DND-41 (cell line): Measurements from ENCODE around the gene FAM161A.
"Not testable (repeated sequence)": the region's sequence is repeated elsewhere in the genome, so short reads cannot be mapped to it uniquely, and the experiment has no call there.

Experiments
- ATAC-seq: fragments of 200-7000 bp; cut with Tn5 transposase; 3 replicates; pipeline ENCODE4 v1.9.1; 2021; ENCODE audit warnings: low read depth; ENCODE audit not compliant: insufficient read depth
- DNase-seq: peaks from one replicate; pipeline ENCODE4 v3.0.0-alpha.2; 2020
- H2AFZ ChIP-seq: 2 replicates; pipeline ENCODE4 v1.6.0; 2012; ENCODE audit warnings: low read depth, low read length
- H3K27ac ChIP-seq: 2 replicates; pipeline ENCODE4 v1.5.1; 2012; ENCODE audit warnings: low read length, inconsistent platforms
- H3K27me3 ChIP-seq: fragments of 200-600 bp; sonication (generic); 2 replicates; pipeline ENCODE4 v1.6.0; 2012; ENCODE audit warnings: low read length, mild to moderate bottlenecking, inconsistent platforms; ENCODE audit not compliant: insufficient read depth, poor library complexity
- H3K36me3 ChIP-seq: 2 replicates; pipeline ENCODE4 v1.5.1; 2012; ENCODE audit warnings: low read length, inconsistent platforms; ENCODE audit not compliant: insufficient read depth
- H3K4me1 ChIP-seq: 2 replicates; pipeline ENCODE4 v1.5.1; 2012; ENCODE audit warnings: mild to moderate bottlenecking, low read length; ENCODE audit not compliant: insufficient read depth
- H3K4me2 ChIP-seq: 2 replicates; pipeline ENCODE4 v1.6.0; 2012; ENCODE audit warnings: mild to moderate bottlenecking, moderate library complexity, low read length, inconsistent platforms; ENCODE audit not compliant: insufficient read depth
- H3K4me3 ChIP-seq, 2 experiments: fragments of 200-600 bp in 1 of 2; shearing (Covaris generic) in 1 of 2; 2 replicates each; pipeline ENCODE4 v1.5.1; 2012 to 2016; ENCODE audit warnings: inconsistent platforms in 2 of 2, low read length in 2 of 2, mild to moderate bottlenecking in 2 of 2, low read depth in 1 of 2, moderate library complexity in 1 of 2
- H3K79me2 ChIP-seq: 2 replicates; pipeline ENCODE4 v1.6.0; 2012; ENCODE audit warnings: low read length, inconsistent platforms; ENCODE audit not compliant: insufficient read depth
- H3K9ac ChIP-seq: 2 replicates; pipeline ENCODE4 v1.6.0; 2012; ENCODE audit warnings: low read depth, mild to moderate bottlenecking, inconsistent platforms, low read length, moderate library complexity
- H3K9me3 ChIP-seq: 2 replicates; pipeline ENCODE4 v1.5.1; 2012; ENCODE audit warnings: low read length, moderate library complexity, mild to moderate bottlenecking, inconsistent platforms; ENCODE audit not compliant: insufficient read depth, severe bottlenecking
- H4K20me1 ChIP-seq: 2 replicates; pipeline ENCODE4 v1.6.0; 2012; ENCODE audit warnings: low read length; ENCODE audit not compliant: insufficient read depth
- CTCF ChIP-seq: IDR thresholded peaks from 2 replicates; pipeline ENCODE4 v1.5.1; 2012; ENCODE audit warnings: borderline replicate concordance, low read length, moderate library complexity, mild to moderate bottlenecking; ENCODE audit not compliant: poor library complexity, severe bottlenecking; ENCODE audit errors: extremely low read depth
- EZH2 ChIP-seq: IDR thresholded peaks from 3 replicates; pipeline ENCODE4 v1.6.1; 2012; ENCODE audit warnings: borderline replicate concordance, low read depth, mild to moderate bottlenecking, moderate library complexity, low read length, inconsistent platforms; ENCODE audit not compliant: severe bottlenecking

The FAM161A gene

GRCh38 chr2:61807036-61807757 lies 46.7 kb downstream of the FAM161A start:
- H3K4me3 ChIP-seq, result no peak overlapping the region
- TF ChIP-seq CTCF, result no peak
- H2AFZ ChIP-seq, result no peak overlapping the region
- no peaks in the 10 kb centered on the region for H3K79me2 ChIP-seq
- no peak overlapping the region for H3K4me2 ChIP-seq
- H3K27ac ChIP-seq, result no peak overlapping the region
- no peaks in the 10 kb centered on the region for H3K9me3 ChIP-seq
- H4K20me1 ChIP-seq, result no peaks in the 10 kb centered on the region
- no peaks in the 10 kb centered on the region for H3K27me3 ChIP-seq
- H3K4me1 ChIP-seq, result no peaks in the 10 kb centered on the region
- DNase-seq (no peak), ATAC-seq (no peak)
- no peak overlapping the region for H3K9ac ChIP-seq
- H3K36me3 ChIP-seq, result no peaks in the 10 kb centered on the region

DNA sequence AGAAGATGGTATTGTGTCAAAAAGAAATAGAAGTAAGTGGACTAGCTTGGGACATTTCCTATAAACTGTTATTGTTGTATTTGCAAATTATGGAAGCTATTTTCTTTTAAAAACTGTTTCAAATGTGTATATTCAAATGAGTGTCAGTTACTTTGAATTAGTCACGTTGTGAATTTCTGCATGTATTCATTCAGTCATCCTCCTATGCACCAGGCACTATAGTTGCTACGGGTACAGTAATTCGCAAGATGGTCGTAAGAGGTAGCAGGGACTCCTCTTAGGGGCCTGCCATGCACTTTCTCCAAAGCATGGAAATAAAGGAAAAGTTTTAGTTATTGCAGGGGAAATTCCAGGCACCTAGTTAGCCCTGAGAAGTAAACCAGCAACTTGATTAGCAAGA lies 51.3 kb downstream of the FAM161A start:
- H3K9me3 ChIP-seq, result no peaks in the 10 kb centered on the region
- no peaks in the 10 kb centered on the region for H3K79me2 ChIP-seq
- no peaks in the 10 kb centered on the region for H3K36me3 ChIP-seq
- no peaks in the 10 kb centered on the region for H4K20me1 ChIP-seq
- no peak for DNase-seq
- no peak for ATAC-seq
- H3K27ac ChIP-seq, result no peak overlapping the region
- H2AFZ ChIP-seq, result no peak overlapping the region
- no peak overlapping the region for H3K9ac ChIP-seq
- TF ChIP-seq CTCF, result no peak
- TF ChIP-seq EZH2, result no peak
- no peaks in the 10 kb centered on the region for H3K27me3 ChIP-seq
- H3K4me3 ChIP-seq, result no peak overlapping the region
- no peak overlapping the region for H3K4me2 ChIP-seq
- no peaks in the 10 kb centered on the region for H3K4me1 ChIP-seq

DNA sequence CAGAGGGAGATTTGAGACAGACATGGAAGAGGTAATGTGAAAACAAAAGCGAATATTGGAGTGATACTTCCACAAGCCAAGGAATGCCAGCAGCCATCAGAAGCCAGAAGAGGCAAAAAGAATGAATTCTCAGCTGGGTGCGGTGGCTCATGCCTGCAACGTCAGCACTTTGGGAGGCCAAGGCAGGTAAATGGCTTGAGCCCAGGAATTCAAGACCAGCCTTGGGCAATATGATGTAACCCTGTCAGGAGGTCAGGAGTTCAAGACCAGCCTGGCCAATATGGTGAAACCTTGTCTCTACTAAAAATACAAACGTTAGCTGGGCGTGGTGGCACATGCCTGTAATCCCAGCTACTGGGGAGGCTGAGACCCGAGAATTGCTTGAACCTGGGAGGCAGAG lies 54.8 kb downstream of the FAM161A start:
- Histone ChIP-seq H3K27me3 (no peaks in the 10 kb centered on the region), H3K9me3 (no peaks in the 10 kb centered on the region), H3K4me2 (no peak overlapping the region), H4K20me1 (no peaks in the 10 kb centered on the region), H3K4me3 (no peak overlapping the region), H3K36me3 (no peaks in the 10 kb centered on the region), H3K27ac (no peak overlapping the region), H3K4me1 (no peaks in the 10 kb centered on the region), H3K79me2 (no peaks in the 10 kb centered on the region), H3K9ac (no peak overlapping the region), H2AFZ (no peak overlapping the region)
- DNase-seq, result no peak
- TF ChIP-seq CTCF, result no peak
- TF ChIP-seq EZH2, result no peak
- ATAC-seq, result no peak

DNA sequence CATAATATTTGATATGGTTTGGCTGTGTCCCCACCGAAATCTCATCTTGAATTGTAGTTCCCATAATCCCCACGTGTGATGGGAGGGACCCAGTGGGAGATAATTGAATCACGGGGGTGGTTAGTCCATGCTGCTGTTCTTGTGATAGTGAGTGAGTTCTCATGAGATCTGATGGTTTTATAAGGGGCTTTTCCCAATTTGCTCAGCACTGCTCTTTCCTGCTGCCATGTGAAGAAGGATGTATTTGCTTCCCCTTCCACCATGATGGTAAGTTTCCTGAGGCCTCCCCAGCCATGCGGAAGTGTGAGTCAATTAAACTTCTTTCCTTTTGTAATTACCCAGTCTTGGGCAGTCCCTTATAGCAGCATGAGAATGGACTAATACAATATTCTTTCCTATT lies 56.4 kb downstream of the FAM161A start:
- not testable (repeated sequence) for H3K4me2 ChIP-seq, H3K27ac ChIP-seq, H3K4me1 ChIP-seq, H2AFZ ChIP-seq, H3K36me3 ChIP-seq, H3K9ac ChIP-seq, H4K20me1 ChIP-seq, H3K9me3 ChIP-seq, H3K27me3 ChIP-seq, H3K4me3 ChIP-seq, H3K79me2 ChIP-seq, ATAC-seq, DNase-seq
